Sigmoid colon (tissue), 7 donors: Measurements from ENCODE around the gene RPF1. TPM values are rescaled to one million over a fixed set of nuclear protein-coding genes. Genes with fewer than 3 reads are reported as not detected.
A peak's percentile ranks its signal among the peaks of the same experiment; 100 is the strongest.

Experiments used
- DNase-seq: peaks from one replicate; pipeline ENCODE4 v3.0.0-alpha.2; 2019
- H3K27ac ChIP-seq, 4 donors: fragments of 200-600 bp; sonication (generic); one replicate each; pipeline ENCODE4 v1.5.1; 2016 to 2019; ENCODE audit warnings: mild to moderate bottlenecking in 1 of 4
- H3K27me3 ChIP-seq, 3 donors: fragments of 200-600 bp; sonication (generic); one replicate each; pipeline ENCODE4 v1.5.1; 2019; ENCODE audit warnings: mild to moderate bottlenecking in 1 of 3
- H3K36me3 ChIP-seq, 4 donors: fragments of 200-600 bp; sonication (generic); one replicate each; pipeline ENCODE4 v1.5.1; 2016 to 2019
- H3K4me1 ChIP-seq, 4 donors: fragments of 200-600 bp; sonication (generic); one replicate each; pipeline ENCODE4 v1.5.1; 2017 to 2019
- H3K4me3 ChIP-seq, 4 donors: fragments of 200-600 bp; sonication (generic); one replicate each; pipeline ENCODE4 v1.5.1; 2017 to 2019; ENCODE audit warnings: mild to moderate bottlenecking in 2 of 4, moderate library complexity in 1 of 4
- H3K9me3 ChIP-seq, 4 donors: fragments of 200-600 bp in 3 of 4; sonication (generic) in 3 of 4; one replicate each; pipeline versions ENCODE4 v1.5.1 to v1.6.1; 2013 to 2019
- EP300 ChIP-seq, 4 donors: sonication (generic); formaldehyde crosslinking; IDR thresholded peaks; one replicate each; pipeline ENCODE4 v1.6.1; 2017; ENCODE audit warnings: antibody characterized with exemption in 4 of 4
- POLR2A ChIP-seq, 2 donors: fragments of 450-650 bp; IDR thresholded peaks; one replicate each; pipeline ENCODE4 v1.6.1; 2016; ENCODE audit warnings: antibody characterized with exemption in 2 of 2, mild to moderate bottlenecking in 2 of 2, moderate library complexity in 2 of 2
- POLR2AphosphoS5 ChIP-seq, 4 donors: sonication (generic); formaldehyde crosslinking; IDR thresholded peaks; one replicate each; pipeline ENCODE4 v1.6.1; 2017; ENCODE audit warnings: antibody characterized with exemption in 4 of 4
- WGBS, 2 donors: extraction: QIAGEN DNeasy Blood & Tissue Kit; methylation state at CpG; one replicate each; pipeline ENCODE4 v1.1.7; 2013; 5-methylcytosine and 5-hydroxymethylcytosine counted together
- intact Hi-C: fragments of 100-400 bp; cut with DNase I; formaldehyde crosslinking; loops from one replicate; pipeline ENCODE4 v1.15.1; 2023
- polyA plus RNA-seq, 3 donors: library from polyadenylated mRNA; stranded (reverse); fragments of 200-250 nt; gene quantifications; one replicate each; pipeline ENCODE4 v1.2.3, GENCODE V29; 2013
- total RNA-seq, 4 donors: library from RNA; depleted of rRNA; stranded (reverse); fragments of >200 nt; gene quantifications; one replicate each; pipeline ENCODE4 v1.1.0, GENCODE V29; 2016
- TF ChIP-seq, protein P1 (sequence below), 4 experiments: fragments of 450-650 bp in 3 of 4; fragments of 200-600 bp in 1 of 4; IDR thresholded peaks; one replicate each; pipeline ENCODE4 v1.5.1; 2016 to 2019; ENCODE audit warnings: antibody characterized with exemption in 4 of 4, mild to moderate bottlenecking in 3 of 4, moderate library complexity in 2 of 4
- donor health status: healthy with polysubstance abuse.
- donor health status: Bipolar disorder and iron deficiency.
- donor health status: healthy.

RPF1 gene, protein sequence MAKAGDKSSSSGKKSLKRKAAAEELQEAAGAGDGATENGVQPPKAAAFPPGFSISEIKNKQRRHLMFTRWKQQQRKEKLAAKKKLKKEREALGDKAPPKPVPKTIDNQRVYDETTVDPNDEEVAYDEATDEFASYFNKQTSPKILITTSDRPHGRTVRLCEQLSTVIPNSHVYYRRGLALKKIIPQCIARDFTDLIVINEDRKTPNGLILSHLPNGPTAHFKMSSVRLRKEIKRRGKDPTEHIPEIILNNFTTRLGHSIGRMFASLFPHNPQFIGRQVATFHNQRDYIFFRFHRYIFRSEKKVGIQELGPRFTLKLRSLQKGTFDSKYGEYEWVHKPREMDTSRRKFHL
- 10 to 100 TPM; 30.7 to 66.5 (median 41.8) TPM for total RNA-seq
- polyA plus RNA-seq: 10 to 100 TPM; 38.4 to 48.1 (median 42.1) TPM

DNA sequence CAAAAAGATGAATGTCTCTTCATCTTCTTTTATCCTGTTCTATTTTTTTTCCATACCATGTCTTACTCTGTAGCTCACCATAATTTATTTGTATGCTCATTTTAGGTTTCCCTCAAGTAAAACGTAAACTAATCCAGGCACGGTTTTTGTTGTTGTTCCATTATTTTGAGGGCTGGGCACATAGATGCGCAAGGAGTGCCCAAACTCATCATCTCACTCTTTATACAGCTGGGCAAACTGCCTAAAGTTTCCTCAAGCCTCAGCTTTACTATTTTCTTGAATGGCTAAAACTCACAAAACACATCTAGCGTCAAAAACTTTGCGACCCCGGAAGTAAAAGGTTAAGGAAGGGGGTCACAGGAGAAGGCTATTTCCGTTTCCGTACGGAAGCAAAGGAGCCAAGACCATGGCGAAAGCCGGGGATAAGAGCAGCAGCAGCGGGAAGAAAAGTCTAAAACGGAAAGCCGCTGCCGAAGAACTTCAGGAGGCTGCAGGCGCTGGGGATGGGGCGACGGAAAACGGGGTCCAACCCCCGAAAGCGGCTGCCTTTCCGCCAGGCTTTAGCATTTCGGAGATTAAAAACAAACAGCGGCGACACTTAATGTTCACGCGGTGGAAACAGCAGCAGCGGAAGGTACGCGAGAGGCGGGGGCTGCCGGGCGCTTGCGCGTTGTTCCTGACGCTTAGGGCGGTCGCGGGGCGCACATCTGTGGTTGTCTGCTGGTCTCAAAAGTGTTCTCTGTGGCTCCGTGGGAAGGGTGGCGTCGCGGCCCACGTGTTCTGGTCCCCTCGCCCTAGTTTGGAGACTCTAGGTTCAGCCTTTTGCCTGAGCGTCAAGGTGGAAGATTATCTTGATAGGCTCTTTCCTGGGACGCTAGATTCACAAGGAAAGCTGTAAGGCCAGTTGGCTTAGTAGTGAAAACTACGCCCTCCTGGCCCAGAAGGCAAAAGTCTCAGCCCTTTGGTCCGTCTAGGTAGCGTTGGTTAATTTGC lies at the start of gene RPF1:
RPF1 (plus strand) TSS at position 391 of the 993 bp plus-strand sequence; CDS start at position 407, 16 bp downstream.
- H3K4me1 ChIP-seq: peaks cover 0 to 31% (median 20%) of the 10 kb centered on the region in 4 donors
- H3K27ac ChIP-seq: peak within 1 kb of the TSS; percentile 84 to 92 (median 88)
- peak; percentile 79 for DNase-seq
- WGBS, 2 donors: 2 to 5% methylated on average over 51 of the region's 51 CpGs
- TF ChIP-seq EP300 (IDR thresholded peaks at IDR 0.05) (no peak), POLR2AphosphoS5 (IDR thresholded peaks at IDR 0.05) (peak; percentile 78 to 94 (median 88)), POLR2A (IDR thresholded peaks at IDR 0.05) (peak; percentile 61 to 63)
- TF ChIP-seq, protein P1, sequence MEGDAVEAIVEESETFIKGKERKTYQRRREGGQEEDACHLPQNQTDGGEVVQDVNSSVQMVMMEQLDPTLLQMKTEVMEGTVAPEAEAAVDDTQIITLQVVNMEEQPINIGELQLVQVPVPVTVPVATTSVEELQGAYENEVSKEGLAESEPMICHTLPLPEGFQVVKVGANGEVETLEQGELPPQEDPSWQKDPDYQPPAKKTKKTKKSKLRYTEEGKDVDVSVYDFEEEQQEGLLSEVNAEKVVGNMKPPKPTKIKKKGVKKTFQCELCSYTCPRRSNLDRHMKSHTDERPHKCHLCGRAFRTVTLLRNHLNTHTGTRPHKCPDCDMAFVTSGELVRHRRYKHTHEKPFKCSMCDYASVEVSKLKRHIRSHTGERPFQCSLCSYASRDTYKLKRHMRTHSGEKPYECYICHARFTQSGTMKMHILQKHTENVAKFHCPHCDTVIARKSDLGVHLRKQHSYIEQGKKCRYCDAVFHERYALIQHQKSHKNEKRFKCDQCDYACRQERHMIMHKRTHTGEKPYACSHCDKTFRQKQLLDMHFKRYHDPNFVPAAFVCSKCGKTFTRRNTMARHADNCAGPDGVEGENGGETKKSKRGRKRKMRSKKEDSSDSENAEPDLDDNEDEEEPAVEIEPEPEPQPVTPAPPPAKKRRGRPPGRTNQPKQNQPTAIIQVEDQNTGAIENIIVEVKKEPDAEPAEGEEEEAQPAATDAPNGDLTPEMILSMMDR (IDR thresholded peaks at IDR 0.05): no peak
- peak within 1 kb of the TSS; percentile 68 to 81 (median 74) for H3K4me3 ChIP-seq
- peaks cover 0 to 17% (median 6%) of the 10 kb centered on the region in 4 donors for H3K36me3 ChIP-seq
- intact Hi-C loops: loop anchor here (1.0 to 10.0 kb wide), 5 partner anchors 26 to 276 kb away; partner anchors contain the start of gene CTBS
- H3K9me3 ChIP-seq: no peaks in the 10 kb centered on the region
- peaks cover 0 to 22% (median 7%) of the 10 kb centered on the region in 3 donors for H3K27me3 ChIP-seq

DNA sequence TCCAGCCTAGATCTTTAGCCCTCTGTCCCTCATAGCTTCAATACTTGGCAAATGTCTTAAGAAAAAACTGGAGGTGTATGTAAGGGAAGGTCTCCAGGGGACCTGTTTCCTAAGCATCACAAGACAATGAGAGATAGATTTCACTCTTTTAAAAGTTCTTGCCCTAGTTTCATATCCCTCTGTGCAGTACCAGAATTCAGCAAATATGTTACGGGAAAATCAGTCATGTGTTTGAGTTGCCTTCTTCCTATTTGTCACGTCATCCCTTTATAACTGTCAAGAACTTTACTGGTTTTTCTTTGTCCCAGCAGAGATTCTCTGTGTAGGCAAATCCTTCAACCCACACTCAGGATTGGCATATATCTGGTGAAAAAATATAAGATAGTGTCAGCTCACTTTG lies 48.5 kb upstream of the RPF1 start:
- no peak overlapping the region for H3K27ac ChIP-seq
- no peak overlapping the region for H3K4me3 ChIP-seq
- H3K9me3 ChIP-seq: peaks cover 0 to 4% (median 0%) of the 10 kb centered on the region in 4 donors
- no peak for TF ChIP-seq POLR2A (IDR thresholded peaks at IDR 0.05)
- no peak for TF ChIP-seq POLR2AphosphoS5 (IDR thresholded peaks at IDR 0.05)
- no peaks in the 10 kb centered on the region for H3K27me3 ChIP-seq
- no peak for DNase-seq
- no peaks in the 10 kb centered on the region for H3K36me3 ChIP-seq
- intact Hi-C loops: loop anchor here (5.0 to 10.0 kb wide), 3 partner anchors 136 to 356 kb away; partner anchors contain the start of gene PRKACB
- peaks cover 0 to 12% (median 0%) of the 10 kb centered on the region in 4 donors for H3K4me1 ChIP-seq
- WGBS, 2 donors: 68 to 74% methylated on average over 2 of the region's 2 CpGs

DNA sequence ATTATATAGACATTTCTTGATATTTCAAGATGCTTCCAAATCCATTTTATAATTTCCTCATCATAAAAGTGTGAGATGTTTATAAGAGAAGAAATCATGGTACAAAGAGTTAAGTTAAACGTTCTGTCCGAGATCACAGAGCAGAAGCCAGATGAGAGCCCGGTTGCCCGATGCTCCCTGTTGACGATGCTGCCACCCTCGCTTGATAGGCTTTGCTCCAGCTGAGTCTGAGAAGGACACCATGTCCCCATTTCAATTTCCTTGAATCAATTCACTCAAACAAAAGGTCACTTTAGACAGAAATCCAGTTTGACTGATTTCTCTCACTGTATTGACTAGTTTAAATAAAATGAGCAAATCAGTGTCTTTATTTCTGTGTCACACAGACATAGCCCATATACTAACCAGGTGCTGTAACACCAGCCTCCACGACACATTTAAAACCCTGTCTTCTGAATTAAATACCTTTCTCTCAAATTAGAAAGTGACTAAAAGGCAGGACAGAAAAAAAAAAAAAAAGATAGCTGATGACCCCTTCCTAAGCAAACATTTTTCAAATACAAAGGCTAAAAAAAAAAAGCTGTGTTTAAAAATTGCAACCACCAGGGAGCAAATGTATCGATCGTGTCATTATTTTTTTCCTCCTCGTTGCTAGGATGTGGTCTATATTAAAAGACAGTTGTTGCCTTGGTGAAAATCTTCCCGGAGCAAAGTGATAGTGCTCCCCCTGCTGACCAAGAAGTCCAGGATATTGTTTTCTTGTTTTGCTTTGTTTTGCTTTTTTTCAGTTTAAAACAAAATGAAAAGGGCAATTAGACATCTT lies 45.6 kb upstream of the RPF1 start:
- Histone ChIP-seq H3K9me3 (peaks cover 0 to 4% (median 0%) of the 10 kb centered on the region in 4 donors), H3K27ac (no peak overlapping the region), H3K4me3 (peak overlapping the region in 3 of 4 donors; percentile 15 to 30 (median 19)), H3K27me3 (no peaks in the 10 kb centered on the region), H3K36me3 (no peaks in the 10 kb centered on the region), H3K4me1 (peaks cover 0 to 12% (median 0%) of the 10 kb centered on the region in 4 donors)
- intact Hi-C loops: loop anchor here (2.0 to 10.0 kb wide), 4 partner anchors 139 to 501 kb away; partner anchors contain the start of gene PRKACB
- 5 to 25% methylated on average over 11 of the region's 11 CpGs for WGBS, 2 donors
- no peak for DNase-seq
- TF ChIP-seq POLR2AphosphoS5 (IDR thresholded peaks at IDR 0.05) (no peak), POLR2A (IDR thresholded peaks at IDR 0.05) (no peak), EP300 (IDR thresholded peaks at IDR 0.05) (no peak)
- TF ChIP-seq, protein P1 (IDR thresholded peaks at IDR 0.05): peak; percentile 47 to 78 (median 64)

DNA sequence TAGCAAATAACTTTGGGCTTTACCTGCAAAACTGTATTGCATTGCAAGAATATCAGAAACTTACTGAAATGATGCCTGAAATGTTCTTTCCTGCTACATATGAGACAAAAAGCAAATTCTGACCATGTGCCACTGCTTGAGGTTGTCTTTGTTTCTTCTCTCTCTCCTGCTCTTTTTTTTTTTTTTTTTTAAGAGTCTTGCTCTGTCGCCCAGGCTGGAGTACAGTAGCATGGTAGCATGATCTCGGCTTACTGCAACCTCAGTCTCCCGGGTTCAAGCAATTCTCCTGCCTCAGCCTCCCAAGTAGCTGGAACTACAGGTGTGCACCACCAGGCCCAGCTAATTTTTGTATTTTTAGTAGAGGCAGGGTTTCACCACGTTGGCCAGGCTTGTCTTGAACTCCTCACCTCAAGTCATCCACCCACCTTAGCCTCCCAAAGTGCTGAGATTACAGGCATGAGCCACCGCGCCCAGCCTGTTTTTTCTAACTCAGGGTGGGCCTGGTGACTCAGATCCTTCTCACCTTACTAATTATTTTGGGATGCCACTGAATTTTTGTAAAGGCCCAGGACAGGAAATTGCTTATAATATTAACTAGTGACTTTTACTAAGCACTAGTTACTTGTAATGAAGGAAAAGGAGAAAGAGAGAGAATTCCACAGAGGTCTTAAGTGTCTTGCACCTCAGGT lies 44.8 kb upstream of the RPF1 start:
- Histone ChIP-seq H3K27ac (no peak overlapping the region), H3K4me3 (no peak overlapping the region), H3K4me1 (peaks cover 0 to 12% (median 0%) of the 10 kb centered on the region in 4 donors), H3K27me3 (no peaks in the 10 kb centered on the region), H3K36me3 (no peaks in the 10 kb centered on the region), H3K9me3 (peaks cover 0 to 4% (median 0%) of the 10 kb centered on the region in 4 donors)
- 64 to 75% methylated on average over 6 of the region's 6 CpGs for WGBS, 2 donors
- intact Hi-C loops: loop anchor here (5.0 to 10.0 kb wide), 3 partner anchors 139 to 359 kb away; partner anchors contain the start of gene PRKACB
- DNase-seq: no peak
- TF ChIP-seq, protein P1 (IDR thresholded peaks at IDR 0.05): peak in 1 of 4 experiments; percentile 3
- TF ChIP-seq POLR2AphosphoS5 (IDR thresholded peaks at IDR 0.05) (no peak), EP300 (IDR thresholded peaks at IDR 0.05) (no peak), POLR2A (IDR thresholded peaks at IDR 0.05) (no peak)
